K562 (cell line): ENCODE data around the gene NCMAP.

Experiments
- CTCF ChIP-seq, 3 experiments: IDR thresholded peaks in 2 of 3; conservative IDR thresholded peaks in 1 of 3; 2 replicates each; pipeline ENCODE4 v1.5.1; 2011 to 2012; ENCODE audit warnings: low read length in 3 of 3, mild to moderate bottlenecking in 3 of 3, control low read depth in 2 of 3, improper control_type of control experiment in 1 of 3, inconsistent platforms in 1 of 3, low read depth in 1 of 3, mixed read lengths in 1 of 3, moderate library complexity in 1 of 3; ENCODE audit not compliant: insufficient read depth in 2 of 3
- ELF4 ChIP-seq: fragments of 450-650 bp; formaldehyde crosslinking; IDR thresholded peaks from 2 replicates; pipeline ENCODE4 v1.4.0; 2022; ENCODE audit warnings: missing genetic modification characterization
- EZH2 ChIP-seq: IDR thresholded peaks from 2 replicates; pipeline ENCODE4 v1.6.1; 2012; ENCODE audit warnings: low read depth, mild to moderate bottlenecking, inconsistent platforms, low read length, borderline replicate concordance
- FOXM1 ChIP-seq, 2 experiments: fragments of 450-650 bp in 1 of 2; sonication (generic) in 1 of 2; formaldehyde crosslinking in 1 of 2; IDR thresholded peaks; 2 replicates each; pipeline versions ENCODE4 v1.6.1 to v1.9.0; 2017 to 2022; ENCODE audit warnings: low read depth in 2 of 2, mild to moderate bottlenecking in 2 of 2, missing genetic modification reagents in 1 of 2, moderate library complexity in 1 of 2
- GATAD2B ChIP-seq: fragments of 450-650 bp; IDR thresholded peaks from 2 replicates; pipeline ENCODE4 v1.6.1; 2017; ENCODE audit warnings: mild to moderate bottlenecking, borderline replicate concordance
- HNRNPUL1 ChIP-seq: fragments of 200-400 bp; formaldehyde crosslinking; IDR thresholded peaks from 2 replicates; pipeline ENCODE4 v1.6.1; 2017; ENCODE audit warnings: low read length
- MYC ChIP-seq, 2 experiments: fragments of 250-450 bp in 1 of 2; sonication (Bioruptor Pico) in 1 of 2; IDR thresholded peaks; 2 replicates each; pipeline versions ENCODE4 v1.5.1 to v1.6.1; 2012 to 2021; ENCODE audit warnings: low read depth in 2 of 2, borderline replicate concordance in 1 of 2, improper control_type of control experiment in 1 of 2, low read length in 1 of 2, mild to moderate bottlenecking in 1 of 2, moderate library complexity in 1 of 2
- REST ChIP-seq, 2 experiments: fragments of 450-650 bp; formaldehyde crosslinking in 1 of 2; IDR thresholded peaks; 2 replicates each; pipeline versions ENCODE4 v1.4.0 to v1.6.1; 2014 to 2020; ENCODE audit warnings: mild to moderate bottlenecking in 2 of 2, borderline replicate concordance in 1 of 2, low read depth in 1 of 2
- THRAP3 ChIP-seq: fragments of 450-650 bp; IDR thresholded peaks from 2 replicates; pipeline ENCODE4 v1.6.1; 2016; ENCODE audit warnings: mild to moderate bottlenecking, inconsistent platforms, borderline replicate concordance
- ZBTB7A ChIP-seq: IDR thresholded peaks from 2 replicates; pipeline ENCODE4 v1.6.1; 2011; ENCODE audit warnings: low read depth, mild to moderate bottlenecking, low read length, moderate library complexity, borderline replicate concordance; ENCODE audit not compliant: control insufficient read depth
- ZNF146 ChIP-seq: IDR thresholded peaks from one replicate; pipeline ENCODE4 v1.6.1; 2018; ENCODE audit warnings: missing compliant biosample characterization; ENCODE audit not compliant: unreplicated experiment
- ZNF23 ChIP-seq: fragments of 250-450 bp; sonication (Bioruptor Pico); IDR thresholded peaks from 2 replicates; pipeline ENCODE4 v1.4.0; 2020; ENCODE audit warnings: mild to moderate bottlenecking
- ZNF764 ChIP-seq: fragments of 250-450 bp; sonication (Bioruptor Pico); IDR thresholded peaks from 2 replicates; pipeline ENCODE4 v1.4.0; 2020; ENCODE audit warnings: low read depth, mild to moderate bottlenecking, moderate library complexity

- no peak for TF ChIP-seq REST (IDR thresholded peaks at IDR 0.05; ENCODE audit: borderline replicate concordance)
- TF ChIP-seq REST (CRISPR knock-in tag; IDR thresholded peaks at IDR 0.05; ENCODE audit: low read depth), result no peak
- no peak for TF ChIP-seq HNRNPUL1
- no peak for TF ChIP-seq ZBTB7A
- TF ChIP-seq FOXM1 (IDR thresholded peaks at IDR 0.05; ENCODE audit: low read depth), result no peak
- TF ChIP-seq FOXM1 (CRISPR knock-in tag; IDR thresholded peaks at IDR 0.05; ENCODE audit: low read depth), result no peak
- TF ChIP-seq ZNF146 (CRISPR knock-in tag), result no peak
- TF ChIP-seq ZNF23 (CRISPR knock-in tag), result no peak
- TF ChIP-seq ELF4 (CRISPR knock-in tag), result no peak
- no peak for TF ChIP-seq CTCF (IDR thresholded peaks at IDR 0.05 in 2 of 3, conservative IDR thresholded peaks at IDR 0.05 in 1 of 3; ENCODE audit: insufficient read depth in 2 of 3, low read depth in 1 of 3, low read length in 3 of 3)
- TF ChIP-seq ZNF764 (CRISPR knock-in tag), result no peak
- no peak for TF ChIP-seq THRAP3
- no peak for TF ChIP-seq GATAD2B
- TF ChIP-seq MYC (IDR thresholded peaks at IDR 0.05; ENCODE audit: low read depth, low read length), result no peak
- TF ChIP-seq MYC (CRISPR knock-in tag; IDR thresholded peaks at IDR 0.05; ENCODE audit: borderline replicate concordance, low read depth), result no peak
- no peak for TF ChIP-seq EZH2
Measured at GRCh38 chr1:24558455-24558854, 2.6 kb downstream of the NCMAP start.
